Inflammatory macrophage treated with lipopolysaccharide for 1 hour (primary cell): ENCODE measurements around the gene B4GALT5.

ENCODE experiments used
- DNase-seq, 2 donors: peaks; one replicate each; pipeline ENCODE4 v3.0.0-alpha.2; 2020 to 2022

B4GALT5 gene

DNA sequence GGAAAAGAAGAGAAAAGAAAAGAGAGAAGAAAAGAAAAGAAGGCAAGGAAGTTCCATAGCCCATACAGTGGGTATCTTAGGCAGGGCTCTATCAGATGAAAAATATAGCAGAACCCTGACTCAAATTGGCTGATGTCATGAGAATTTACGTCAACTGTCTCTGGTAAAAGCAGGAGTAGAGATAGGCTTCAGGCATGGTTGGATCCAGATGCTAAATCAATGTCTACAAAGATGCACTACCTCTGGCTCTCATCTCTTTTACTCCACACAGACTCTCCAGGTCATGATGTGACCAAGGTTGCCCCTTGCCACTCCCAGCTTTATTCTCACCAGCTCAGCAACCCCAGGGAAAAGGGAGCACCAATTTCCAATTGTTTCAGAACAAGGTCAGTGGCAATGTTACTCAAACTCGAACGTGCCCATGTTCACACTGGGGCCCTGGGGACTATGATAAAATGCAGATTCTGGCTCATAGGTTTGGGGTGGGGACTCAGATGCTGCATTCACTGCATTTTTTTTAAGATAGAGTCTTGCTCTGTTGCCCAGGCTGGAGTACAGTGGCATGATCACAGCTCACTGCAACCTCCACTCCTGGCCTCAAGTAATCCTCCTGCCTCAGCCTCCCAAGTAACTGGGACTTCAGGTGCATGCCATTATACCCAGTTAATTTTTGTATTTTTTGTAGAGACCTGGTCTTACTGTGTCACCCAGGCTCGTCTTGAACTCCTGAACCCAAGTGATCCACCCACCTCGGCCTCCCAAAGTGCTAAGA, 112.3 kb downstream of the B4GALT5 start:
- DNase-seq, result no peak

GRCh38 chr20:49599746-49600113, 113.9 kb downstream of the B4GALT5 start:
- no peak for DNase-seq

GRCh38 chr20:49597825-49598395, 115.8 kb downstream of the B4GALT5 start:
- no peak for DNase-seq

DNA sequence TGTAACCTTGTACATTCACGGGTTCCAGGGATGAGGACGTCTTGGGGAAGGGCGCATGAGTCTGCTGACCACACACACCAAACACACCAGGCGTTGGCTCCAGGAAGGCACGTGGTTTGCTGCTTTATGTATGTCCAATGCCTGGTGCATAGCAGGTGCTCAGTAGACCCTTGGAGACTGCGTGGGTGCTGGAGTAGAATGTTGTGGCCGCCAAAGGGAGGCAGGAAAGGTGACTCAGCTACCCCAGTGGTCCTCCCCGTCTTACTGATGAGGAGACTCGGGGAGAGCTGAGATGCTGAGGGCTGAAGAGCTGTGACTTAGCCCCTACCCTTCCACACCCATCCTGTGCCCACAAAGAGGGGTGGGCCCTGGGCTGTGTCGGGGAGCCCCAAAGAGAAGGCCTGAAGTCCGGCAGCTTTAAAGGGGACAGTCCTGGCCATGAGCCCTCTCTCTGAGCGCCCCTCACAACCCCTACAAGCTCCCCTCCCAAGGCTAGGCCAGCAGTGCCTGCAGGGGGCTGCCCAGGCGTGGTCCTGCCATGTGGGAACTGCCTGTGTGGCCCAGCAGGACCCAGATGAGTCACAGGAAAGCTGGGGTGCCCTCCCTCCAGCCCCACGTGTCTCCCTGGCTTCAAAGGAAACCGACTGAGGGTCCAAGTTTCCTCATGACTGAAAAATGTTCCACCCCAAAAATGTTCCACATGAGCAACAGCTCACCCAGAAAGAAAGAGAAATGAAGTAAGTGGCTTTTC, 117.7 kb downstream of the B4GALT5 start:
- DNase-seq, result no peak

DNA sequence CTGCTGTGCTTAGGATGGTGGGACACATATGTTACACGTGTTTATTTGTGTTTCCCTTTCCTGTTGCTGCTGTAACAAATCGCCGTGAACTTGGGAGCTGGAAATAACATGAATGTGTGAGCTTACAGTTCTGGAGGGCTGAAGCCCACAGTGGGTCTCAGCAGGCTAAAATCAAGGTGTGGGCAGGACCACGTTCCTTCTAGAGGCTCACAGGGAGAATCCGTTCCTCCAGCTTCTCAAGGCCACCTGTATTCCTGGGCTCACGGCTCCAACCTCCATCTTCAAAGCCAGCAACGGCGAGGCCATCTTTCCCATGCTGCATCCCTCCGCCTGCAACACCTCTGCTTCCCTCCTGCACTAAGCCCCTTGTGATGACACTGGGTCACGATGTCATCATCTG, 118.3 kb downstream of the B4GALT5 start:
- DNase-seq, result no peak

GRCh38 chr20:49594931-49595315, 118.8 kb downstream of the B4GALT5 start:
- DNase-seq, result no peak

GRCh38 chr20:49594143-49594930, 119.3 kb downstream of the B4GALT5 start:
- DNase-seq, result no peak

- DNase-seq, result no peak
Observed at GRCh38 chr20:49593466-49594142, 120.1 kb downstream of the B4GALT5 start.

DNA sequence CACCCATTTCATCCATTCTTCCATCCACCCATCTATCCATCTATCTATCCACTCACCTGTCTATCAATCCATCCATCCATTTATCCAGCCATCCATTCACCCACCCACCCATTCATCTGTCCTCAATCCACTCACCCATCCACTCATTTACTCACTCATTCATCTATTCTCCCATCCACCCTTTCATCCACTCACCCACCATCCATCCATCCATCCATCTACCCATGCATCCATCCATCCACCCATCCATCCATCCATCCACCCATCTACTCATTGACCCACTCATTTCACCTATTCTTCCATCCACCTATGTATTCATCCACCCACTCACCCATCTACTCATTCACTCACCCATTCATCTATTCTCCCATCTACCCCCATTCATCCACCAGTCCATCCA, 121.6 kb downstream of the B4GALT5 start:
- DNase-seq, result no peak

- no peak for DNase-seq
Observed at GRCh38 chr20:49591217-49591865, 122.3 kb downstream of the B4GALT5 start.

GRCh38 chr20:49590163-49591017, 123.3 kb downstream of the B4GALT5 start:
- DNase-seq, result no peak

- no peak for DNase-seq
Observed at GRCh38 chr20:49589747-49590146, 123.9 kb downstream of the B4GALT5 start.

DNA sequence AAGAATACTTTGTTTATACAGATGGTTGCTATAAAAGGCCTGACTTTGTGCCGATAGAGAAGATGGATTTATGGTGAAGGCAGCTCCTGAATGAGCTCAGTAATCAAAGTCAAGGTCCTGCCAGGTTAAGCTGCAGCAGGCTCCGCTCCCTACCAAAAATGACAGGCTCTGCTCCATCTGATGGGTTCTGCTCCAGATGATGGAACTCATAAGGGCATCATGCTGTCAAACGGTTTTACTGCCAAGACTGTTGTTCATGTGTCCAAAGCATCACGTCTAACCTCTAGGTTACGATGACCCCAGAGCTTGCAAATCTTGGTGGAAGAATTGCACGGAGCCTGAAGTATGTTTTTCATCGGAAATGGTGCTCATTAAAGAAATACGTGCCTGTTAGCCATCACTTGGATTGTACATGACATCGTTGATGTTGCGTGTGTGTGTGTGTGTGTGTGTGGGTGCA, 126.5 kb downstream of the B4GALT5 start:
- DNase-seq, result no peak

DNA sequence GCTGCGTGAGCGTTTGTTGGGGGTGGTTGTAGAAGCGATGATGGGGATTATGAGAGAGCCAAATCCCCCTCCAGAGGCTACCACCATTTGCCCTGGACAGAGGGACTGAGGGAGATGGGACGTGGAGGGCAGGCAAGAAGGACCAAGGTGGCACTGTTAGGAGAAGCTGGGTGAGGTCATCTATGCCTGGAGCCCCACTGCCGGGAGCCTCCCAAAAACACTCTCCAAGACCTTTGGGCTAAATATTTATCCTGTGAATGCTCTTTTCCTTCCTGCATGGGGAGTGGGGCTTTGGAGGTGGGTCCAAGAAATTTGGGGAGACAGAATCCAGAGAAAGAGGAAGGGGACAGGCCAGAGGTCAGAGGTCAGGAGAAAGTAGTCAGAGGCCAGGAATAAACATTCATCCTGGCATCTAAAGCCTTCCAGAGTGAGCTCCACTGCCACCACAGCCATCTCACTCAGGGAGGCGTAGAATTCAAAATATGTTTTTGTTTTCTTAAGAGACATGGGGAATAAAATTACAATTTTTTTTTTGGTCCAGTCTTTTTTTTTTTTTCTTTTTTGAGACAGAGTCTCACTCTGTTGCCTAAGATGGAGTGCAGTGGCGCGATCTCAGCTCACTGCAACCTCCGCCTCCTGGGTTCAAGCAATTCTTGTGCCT, 128.0 kb downstream of the B4GALT5 start:
- DNase-seq, result no peak

DNA sequence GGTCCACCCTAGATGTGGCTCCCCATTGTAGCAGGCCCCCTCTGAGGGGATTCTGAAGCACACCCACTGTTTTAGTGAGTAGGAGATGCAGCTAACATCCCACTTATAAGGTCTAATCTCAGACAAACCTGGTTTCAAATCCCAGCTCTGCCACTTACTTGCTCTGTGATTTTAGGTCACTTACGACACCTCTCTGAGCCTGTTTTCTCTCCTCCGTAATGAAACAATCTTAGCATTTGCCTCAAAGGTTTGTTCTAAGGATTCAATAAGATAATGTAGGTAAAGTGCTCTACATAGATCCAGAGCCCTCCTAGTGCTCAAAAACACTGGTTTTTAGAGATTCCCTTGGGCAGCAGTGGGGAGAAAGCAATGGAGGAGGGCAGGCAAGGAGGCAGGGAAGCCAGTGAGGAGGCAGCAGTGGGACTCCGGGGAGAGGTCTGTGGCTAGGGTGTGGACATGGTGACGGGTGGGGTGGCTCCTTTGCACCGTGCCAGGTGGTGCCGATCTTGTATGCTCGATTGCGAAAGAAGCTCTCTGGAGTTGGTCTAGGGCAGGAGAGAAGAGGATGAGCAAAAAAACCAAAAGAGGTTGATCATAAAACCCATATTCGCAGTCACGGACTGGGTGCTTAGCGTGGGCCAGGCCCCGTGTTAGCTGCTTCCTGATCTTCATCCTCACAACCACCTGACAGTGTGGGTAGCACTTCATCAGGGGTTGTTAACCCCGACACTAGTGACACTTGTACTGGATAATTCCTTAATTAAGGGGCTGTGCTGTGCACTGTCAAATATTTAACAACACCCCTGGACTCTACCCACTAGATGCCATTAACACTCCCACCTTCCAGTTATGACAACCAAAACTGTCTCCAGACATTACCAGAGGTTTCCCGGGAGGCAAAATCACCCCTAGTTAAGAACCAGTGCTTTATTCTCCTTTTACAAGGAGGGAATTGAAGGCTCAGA, 129.0 kb downstream of the B4GALT5 start:
- no peak for DNase-seq

GRCh38 chr20:49583669-49584417, 129.8 kb downstream of the B4GALT5 start:
- DNase-seq, result peak; percentile 81 to 88

- no peak for DNase-seq
Observed at GRCh38 chr20:49583343-49583668, 130.4 kb downstream of the B4GALT5 start.
